Keratinocyte (primary cell): Measurements from ENCODE around the gene OR1A2.
"Not testable (repeated sequence)": the region's sequence is repeated elsewhere in the genome, so short reads cannot be mapped to it uniquely, and the experiment has no call there.

Experiments used
- EZH2 ChIP-seq: IDR thresholded peaks from one replicate; pipeline ENCODE4 v1.6.1; 2012; ENCODE audit warnings: inconsistent platforms, mild to moderate bottlenecking, low read length, moderate library complexity
- TF ChIP-seq, protein P1 (sequence below), 3 experiments: IDR thresholded peaks in 1 of 3; conservative IDR thresholded peaks in 1 of 3; optimal IDR thresholded peaks in 1 of 3; 2 replicates in 2 of 3; 3 replicates in 1 of 3; pipeline versions ENCODE3 to v1.5.1; 2011; ENCODE audit warnings: low read length in 3 of 3, mild to moderate bottlenecking in 3 of 3, moderate library complexity in 2 of 3, control low read depth in 1 of 3, inconsistent platforms in 1 of 3; ENCODE audit not compliant: insufficient read depth in 2 of 3; ENCODE audit errors: extremely low read depth in 1 of 3

DNA sequence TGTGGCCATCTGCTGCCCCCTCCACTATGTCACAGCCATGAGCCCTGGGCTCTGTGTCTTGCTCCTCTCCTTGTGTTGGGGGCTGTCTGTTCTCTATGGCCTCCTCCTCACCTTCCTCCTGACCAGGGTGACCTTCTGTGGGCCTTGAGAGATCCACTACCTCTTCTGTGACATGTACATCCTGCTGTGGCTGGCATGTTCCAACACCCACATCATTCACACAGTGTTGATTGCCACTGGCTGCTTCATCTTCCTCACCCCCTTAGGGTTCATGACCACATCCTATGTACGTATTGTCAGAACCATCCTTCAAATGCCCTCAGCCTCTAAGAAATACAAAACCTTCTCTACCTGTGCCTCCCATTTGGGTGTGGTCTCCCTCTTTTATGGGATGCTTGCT lies 43.7 kb downstream of the OR1A2 start:
- TF ChIP-seq, protein P1, sequence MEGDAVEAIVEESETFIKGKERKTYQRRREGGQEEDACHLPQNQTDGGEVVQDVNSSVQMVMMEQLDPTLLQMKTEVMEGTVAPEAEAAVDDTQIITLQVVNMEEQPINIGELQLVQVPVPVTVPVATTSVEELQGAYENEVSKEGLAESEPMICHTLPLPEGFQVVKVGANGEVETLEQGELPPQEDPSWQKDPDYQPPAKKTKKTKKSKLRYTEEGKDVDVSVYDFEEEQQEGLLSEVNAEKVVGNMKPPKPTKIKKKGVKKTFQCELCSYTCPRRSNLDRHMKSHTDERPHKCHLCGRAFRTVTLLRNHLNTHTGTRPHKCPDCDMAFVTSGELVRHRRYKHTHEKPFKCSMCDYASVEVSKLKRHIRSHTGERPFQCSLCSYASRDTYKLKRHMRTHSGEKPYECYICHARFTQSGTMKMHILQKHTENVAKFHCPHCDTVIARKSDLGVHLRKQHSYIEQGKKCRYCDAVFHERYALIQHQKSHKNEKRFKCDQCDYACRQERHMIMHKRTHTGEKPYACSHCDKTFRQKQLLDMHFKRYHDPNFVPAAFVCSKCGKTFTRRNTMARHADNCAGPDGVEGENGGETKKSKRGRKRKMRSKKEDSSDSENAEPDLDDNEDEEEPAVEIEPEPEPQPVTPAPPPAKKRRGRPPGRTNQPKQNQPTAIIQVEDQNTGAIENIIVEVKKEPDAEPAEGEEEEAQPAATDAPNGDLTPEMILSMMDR (optimal IDR thresholded peaks at IDR 0.05 in 1 of 3, IDR thresholded peaks at IDR 0.05 in 1 of 3, conservative IDR thresholded peaks at IDR 0.05 in 1 of 3; ENCODE audit: extremely low read depth in 1 of 3, insufficient read depth in 2 of 3, low read length in 3 of 3) = not testable (repeated sequence)
- not testable (repeated sequence) for TF ChIP-seq EZH2
